ENCODE results near the gene CEMIP2.
"Not testable (repeated sequence)": the region's sequence is repeated elsewhere in the genome, so short reads cannot be mapped to it uniquely, and the experiment has no call there.

The CEMIP2 gene

GRCh38 chr9:71706176-71706575 lies 62.1 kb downstream of the CEMIP2 start:
- no peak for DNase-seq

- DNase-seq = no peak
Observed at GRCh38 chr9:71704796-71705195, 63.5 kb downstream of the CEMIP2 start.

- no peak for DNase-seq
Observed at GRCh38 chr9:71703172-71703872, 65.0 kb downstream of the CEMIP2 start.

- DNase-seq = no peak
Observed at GRCh38 chr9:71697882-71698281, 70.4 kb downstream of the CEMIP2 start.

GRCh38 chr9:71694332-71694731 lies 74.0 kb downstream of the CEMIP2 start:
- DNase-seq = no peak

GRCh38 chr9:71693607-71694006 lies 74.7 kb downstream of the CEMIP2 start:
- DNase-seq = no peak

- no peak for DNase-seq
Observed at GRCh38 chr9:71692337-71692736, 76.0 kb downstream of the CEMIP2 start.

GRCh38 chr9:71691576-71691975 lies 76.7 kb downstream of the CEMIP2 start:
- not testable (repeated sequence) for DNase-seq

GRCh38 chr9:71690689-71691435 lies 77.5 kb downstream of the CEMIP2 start:
- no peak for DNase-seq

GRCh38 chr9:71690063-71690688 lies 78.1 kb downstream of the CEMIP2 start:
- no peak for DNase-seq

GRCh38 chr9:71687676-71688075 lies 80.6 kb downstream of the CEMIP2 start:
- DNase-seq = no peak

GRCh38 chr9:71685988-71686387 lies 82.3 kb downstream of the CEMIP2 start:
- DNase-seq = no peak

GRCh38 chr9:71685394-71685793 lies 82.9 kb downstream of the CEMIP2 start:
- no peak for DNase-seq

- no peak for DNase-seq
Observed at GRCh38 chr9:71684566-71684965, 83.7 kb downstream of the CEMIP2 start.

- no peak for DNase-seq
Observed at GRCh38 chr9:71683598-71684235, 84.6 kb downstream of the CEMIP2 start.

GRCh38 chr9:71681708-71682272 lies 86.5 kb downstream of the CEMIP2 start:
- no peak for DNase-seq

GRCh38 chr9:71681104-71681707 lies 87.1 kb downstream of the CEMIP2 start:
- DNase-seq = no peak

GRCh38 chr9:71680189-71680980 lies 87.9 kb downstream of the CEMIP2 start:
- DNase-seq = no peak

GRCh38 chr9:71678999-71679398 lies 89.3 kb downstream of the CEMIP2 start:
- DNase-seq = no peak

GRCh38 chr9:71677209-71677608 lies 91.1 kb downstream of the CEMIP2 start:
- DNase-seq = no peak

GRCh38 chr9:71676460-71676859 lies 91.9 kb downstream of the CEMIP2 start:
- DNase-seq = no peak

GRCh38 chr9:71675857-71676165 lies 92.5 kb downstream of the CEMIP2 start:
- no peak for DNase-seq
